ENCODE data around the gene TMPRSS11F.
"Not testable (repeated sequence)": the region's sequence is repeated elsewhere in the genome, so short reads cannot be mapped to it uniquely, and the experiment has no call there.

The TMPRSS11F gene

DNA sequence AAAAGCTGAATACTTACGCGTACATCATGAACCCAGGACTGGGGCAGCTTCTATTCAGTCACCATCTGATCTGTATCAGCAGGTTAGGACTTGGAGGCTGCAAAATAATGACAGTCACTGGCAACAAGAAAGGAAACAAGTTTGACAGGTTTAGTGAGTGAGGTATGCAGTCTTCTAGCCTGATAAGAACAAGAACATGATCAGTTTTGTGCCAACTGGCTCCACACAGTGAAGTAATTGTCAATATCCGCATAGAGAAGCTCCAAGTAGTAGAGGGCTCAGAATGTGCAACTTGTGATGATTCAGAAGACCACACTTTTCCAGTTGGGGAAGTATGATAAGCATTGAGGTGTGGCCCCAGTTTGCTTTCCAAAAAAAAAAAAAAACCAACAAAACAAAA is at the start of gene TMPRSS11F:
TMPRSS11F (minus strand) TSS at position 77 of the 400 bp plus-strand sequence; CDS start at position 28, 49 bp downstream.
- no peak for DNase-seq

DNA sequence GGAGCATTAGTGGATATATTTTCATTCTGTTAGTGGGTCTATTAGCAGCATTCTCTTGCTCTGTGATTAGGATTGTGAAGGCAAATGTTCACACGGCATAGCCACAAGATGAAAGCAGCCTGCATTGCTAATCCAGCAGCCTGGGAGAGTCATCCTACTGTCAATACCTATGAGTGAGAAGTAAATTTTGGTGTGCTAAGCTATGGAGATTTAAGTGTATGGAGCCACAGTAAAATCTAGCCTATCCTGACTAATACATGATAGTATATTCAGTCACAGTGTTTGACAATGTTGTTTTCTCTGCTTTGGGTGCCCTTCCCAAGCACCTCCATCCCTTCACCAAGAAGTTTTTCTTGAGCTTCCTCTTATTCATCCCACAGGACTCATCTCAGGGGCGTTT is 47.2 kb upstream of the TMPRSS11F start:
- DNase-seq = no peak

DNA sequence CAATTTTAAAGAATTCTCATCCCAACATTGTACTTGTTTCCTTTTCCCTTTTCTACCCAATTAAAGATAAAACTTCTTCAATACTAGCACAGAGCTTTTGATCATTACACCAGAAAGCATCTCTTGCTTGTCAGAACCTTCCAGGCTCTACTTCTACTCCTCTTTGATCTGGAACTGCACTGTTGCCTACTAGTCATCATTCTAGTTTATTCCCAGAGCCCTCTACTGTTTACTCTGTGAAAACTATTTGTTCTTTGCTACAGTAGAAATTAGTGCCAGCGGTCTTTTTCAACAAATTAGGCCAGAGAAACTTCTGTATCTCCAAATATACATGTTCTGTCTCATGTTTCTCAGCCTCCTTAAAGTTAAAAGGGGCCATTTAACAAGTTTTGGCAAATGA is 46.8 kb upstream of the TMPRSS11F start:
- no peak for DNase-seq

DNA sequence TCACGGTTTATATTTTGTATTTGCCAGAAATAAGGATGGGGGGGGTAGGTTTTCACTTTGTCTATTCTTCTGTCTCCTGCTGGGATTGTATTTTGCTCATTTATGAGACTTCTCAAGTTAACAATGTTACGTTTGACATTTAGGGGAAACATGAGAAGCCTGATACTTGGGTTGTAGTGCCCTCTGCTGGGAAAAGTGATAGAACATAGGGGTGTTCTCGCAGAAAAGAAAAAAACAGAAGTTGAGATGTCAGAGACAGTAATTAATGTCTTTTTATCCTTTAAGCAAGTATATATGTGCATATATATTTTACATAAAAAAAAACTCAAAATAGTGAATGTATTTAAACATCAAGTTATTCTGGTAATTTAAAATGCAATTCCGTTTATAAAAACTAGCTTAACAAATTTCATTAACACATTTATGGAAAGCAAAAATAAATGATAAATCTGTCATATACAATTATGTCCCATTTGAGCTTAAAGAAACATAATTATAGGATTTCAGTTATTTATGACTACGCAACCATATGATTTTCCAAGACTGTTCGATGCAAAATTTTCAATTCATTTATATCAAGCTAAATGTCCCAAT is 46.0 kb upstream of the TMPRSS11F start:
- DNase-seq = peak; percentile 43

DNA sequence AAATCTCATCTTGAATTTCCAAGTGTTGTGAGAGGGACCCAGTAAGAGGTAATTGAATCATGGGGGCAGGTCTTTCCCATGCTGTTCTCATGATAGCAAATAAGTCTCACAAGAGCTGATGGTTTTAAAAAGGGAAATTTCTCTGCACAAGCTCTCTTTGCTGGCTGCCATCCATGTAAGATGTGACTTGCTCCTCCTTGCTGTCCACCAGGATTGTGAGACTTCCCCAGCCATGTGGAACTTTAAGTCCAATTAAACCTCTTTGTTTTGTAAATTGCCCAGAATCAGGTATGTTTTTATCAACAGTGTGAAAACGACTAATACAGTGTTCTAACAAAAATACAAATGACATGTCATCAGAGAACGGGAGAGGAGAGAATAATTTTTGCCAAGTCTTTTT is 44.7 kb upstream of the TMPRSS11F start:
- DNase-seq = not testable (repeated sequence)

DNA sequence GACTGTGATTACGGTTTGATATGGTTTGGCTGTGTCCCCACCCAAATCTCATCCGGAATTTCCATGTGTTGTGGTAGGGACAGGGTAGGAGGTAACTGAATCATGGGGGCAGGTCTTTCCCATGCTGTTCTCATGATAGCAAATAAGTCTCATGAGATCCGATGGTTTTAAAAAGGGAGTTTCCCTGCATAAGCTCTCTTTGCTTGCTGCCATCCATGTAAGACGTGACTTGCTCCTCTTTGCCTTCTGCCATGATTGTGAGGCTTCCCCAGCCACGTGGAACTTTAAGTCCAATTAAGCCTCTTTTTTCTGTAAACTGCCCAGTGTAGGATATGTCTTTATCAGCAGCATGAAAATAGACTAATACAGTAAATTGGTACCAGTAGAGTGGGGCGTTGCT is 42.5 kb upstream of the TMPRSS11F start:
- DNase-seq = not testable (repeated sequence)

DNA sequence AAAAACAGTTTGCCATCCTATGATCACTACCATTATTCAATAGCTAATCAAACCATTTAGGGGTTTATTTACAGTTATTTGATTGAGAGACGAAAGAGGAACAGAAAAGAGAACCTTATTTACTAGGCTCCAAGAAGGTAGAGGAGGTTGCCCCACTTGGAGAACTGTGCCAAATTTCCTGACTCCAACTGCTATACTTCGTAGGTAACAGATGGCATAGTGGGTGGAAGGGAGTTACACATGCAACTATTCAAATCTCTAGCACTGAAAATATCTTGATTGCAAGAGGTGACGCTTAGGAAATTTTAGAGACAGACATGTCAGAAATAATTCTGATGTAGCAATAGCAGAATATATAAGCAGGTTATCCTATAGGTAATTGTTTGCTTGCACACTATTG is 38.0 kb upstream of the TMPRSS11F start:
- no peak for DNase-seq

DNA sequence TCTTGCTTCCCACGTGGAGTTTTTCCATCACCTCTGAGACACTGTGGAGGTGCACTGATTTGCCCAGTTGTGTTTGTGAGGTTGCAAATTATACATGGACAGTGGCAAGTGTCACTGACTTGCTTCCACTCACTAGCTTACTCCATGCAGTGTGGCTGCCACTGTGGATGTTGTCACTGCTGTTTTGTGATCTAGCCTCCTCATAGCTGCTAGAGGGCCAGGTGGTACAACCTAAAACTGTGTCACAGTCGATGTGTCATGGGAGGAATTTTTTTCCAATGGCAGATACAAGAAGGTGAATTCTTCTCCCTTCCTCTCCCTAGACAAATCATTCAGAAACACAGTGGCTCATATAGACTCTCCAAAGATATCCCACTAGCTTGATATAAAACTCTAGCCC is 37.5 kb upstream of the TMPRSS11F start:
- no peak for DNase-seq

DNA sequence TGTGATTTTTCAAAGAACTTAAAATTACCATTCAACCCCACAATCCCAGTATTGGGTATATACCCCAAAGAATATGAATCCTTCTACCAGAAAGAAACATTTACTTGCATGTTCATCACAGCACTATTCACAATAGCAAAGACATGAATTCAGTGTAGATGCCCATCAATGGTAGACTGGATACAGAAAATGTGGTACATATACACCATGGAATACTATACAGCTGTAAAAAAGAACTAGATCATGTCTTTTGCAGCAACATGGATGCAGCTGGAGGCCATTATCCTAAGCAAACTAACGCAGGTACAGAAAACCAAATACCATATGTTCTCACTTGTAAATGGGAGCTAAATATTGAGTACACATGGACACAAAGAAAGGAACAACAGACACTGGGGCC is 34.1 kb upstream of the TMPRSS11F start:
- no peak for DNase-seq

DNA sequence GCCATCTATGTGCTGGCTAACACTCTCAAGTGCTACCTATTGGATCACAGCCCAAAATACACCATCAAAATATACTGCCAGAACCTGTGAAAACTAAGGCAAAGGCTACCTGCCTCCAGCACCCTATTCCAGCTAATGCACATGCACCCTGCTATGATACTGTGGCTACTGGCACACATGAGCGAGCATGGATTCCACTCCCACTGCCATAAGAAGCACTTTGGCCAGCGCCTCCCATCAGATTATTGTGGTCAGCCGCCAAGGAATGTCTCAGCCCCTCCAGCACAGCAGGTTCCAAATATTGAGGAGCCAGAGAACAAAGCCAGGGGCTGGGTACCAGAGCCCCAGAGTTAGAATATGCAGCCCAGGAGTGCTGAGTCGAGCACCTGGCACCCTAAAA is 32.5 kb upstream of the TMPRSS11F start:
- DNase-seq = no peak

DNA sequence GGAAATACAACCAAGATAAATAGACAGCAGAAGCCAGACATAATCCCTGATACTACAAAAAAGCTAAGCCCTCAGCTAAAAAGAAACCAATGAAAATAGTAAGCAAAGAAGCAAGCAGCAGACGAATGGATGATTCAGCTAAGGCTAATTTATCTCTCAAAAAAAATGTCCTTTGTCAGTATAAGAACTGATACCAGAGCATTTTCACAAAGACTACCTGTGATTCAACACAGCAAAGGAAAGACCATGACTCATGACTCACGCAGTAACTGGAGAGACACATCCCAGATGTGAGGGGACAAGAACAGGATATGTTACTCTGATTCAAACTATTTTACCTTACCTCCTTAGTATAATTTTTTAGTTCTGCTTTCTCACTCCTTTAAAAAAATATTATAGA is 22.7 kb upstream of the TMPRSS11F start:
- no peak for DNase-seq

DNA sequence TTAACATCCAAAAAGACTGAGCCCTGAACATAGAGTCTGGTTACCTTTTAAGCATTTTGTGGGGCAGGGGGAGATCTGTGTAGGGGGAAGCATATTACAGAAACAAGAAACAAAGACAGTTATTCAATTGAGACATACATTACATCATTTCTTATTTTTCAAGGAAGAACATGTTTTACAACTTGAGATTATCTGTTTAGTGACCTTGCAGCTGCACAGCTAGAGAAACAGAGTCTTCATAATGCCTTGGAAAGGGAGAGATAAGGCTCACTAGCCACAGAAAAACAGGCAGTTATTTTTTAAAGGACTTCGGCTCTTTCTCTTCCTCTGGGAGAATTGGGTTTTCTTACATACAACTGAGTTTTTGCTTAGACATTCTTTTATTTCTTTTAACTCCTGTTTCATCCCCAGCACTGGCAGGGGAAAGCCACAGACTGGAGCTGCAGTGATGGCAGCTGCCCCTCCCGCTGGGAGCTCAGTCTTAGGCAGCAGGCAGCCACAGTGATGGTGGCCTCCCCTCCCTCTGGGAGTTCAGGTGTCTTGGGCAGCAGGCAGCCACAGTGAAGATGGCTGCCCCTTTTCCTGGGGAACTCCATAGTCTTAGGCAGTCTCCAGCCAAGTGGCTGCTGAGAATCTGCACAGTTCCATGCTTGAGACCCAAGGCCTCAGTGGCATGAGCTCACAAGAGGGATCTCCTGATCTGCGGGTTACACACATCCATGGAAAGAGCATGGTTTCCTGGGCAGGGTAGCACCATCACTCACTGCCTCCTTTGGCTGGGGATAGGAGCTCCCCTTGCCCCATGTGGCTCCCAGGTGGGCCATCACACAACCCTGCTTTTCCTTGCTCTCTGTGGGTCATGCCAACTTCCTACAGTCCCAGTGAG is 19.4 kb upstream of the TMPRSS11F start:
- DNase-seq = no peak

DNA sequence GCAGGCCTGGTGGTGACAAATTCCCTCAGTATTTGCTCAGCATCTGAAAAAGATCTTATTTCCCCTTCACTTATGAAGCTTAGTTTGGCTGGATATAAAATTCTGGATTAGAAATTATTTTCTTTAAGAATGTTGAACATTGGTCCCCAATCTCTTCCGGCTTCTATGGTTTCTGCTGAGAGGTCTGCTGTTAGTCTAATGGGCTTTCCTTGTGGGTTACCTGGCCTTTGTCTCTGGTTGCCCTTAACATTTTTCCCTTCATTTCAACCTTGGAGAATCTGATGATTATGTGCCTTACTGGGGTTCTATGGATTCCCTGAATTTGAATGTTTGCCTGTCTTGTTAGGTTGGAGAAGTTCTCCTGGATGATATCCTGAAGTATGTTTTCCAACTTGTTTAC is 17.4 kb upstream of the TMPRSS11F start:
- DNase-seq = no peak

DNA sequence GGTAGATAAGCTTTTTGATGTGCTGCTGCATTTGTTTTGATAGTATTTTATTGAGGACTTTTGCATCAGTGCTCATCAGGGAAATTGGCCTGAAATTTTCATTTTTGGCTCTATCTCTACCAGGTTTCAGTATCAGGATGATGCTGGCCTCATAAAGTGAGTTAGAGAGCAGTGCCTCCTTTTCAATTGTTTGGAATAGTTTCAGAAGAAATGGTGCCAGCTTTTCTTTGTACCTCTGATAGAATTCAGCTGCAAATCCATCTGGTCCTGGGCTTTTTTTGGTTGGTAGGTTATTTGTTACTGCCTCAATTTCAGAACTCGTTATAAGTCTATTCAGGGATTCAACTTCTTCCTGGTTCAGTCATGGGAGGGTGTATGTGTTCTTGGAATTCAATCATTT is 15.6 kb upstream of the TMPRSS11F start:
- DNase-seq = no peak

DNA sequence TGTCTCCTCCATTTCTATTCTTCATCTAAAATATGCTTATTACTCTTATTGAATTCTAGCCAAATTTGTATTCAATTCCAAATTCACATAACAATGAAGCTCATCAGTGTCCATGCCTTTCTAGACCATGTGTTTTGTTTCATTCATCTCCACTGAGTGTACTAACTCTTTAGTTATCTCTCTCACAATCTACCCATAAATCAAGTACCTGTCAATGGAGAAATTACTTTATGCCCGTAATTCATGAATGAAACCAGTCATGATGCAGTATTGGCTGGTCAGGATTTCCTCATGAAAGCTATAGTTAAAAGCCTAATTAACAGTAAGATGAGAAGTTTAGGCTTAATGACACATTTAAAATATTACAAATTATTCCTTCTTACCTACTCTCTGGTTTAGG is 12.2 kb upstream of the TMPRSS11F start:
- DNase-seq = no peak

DNA sequence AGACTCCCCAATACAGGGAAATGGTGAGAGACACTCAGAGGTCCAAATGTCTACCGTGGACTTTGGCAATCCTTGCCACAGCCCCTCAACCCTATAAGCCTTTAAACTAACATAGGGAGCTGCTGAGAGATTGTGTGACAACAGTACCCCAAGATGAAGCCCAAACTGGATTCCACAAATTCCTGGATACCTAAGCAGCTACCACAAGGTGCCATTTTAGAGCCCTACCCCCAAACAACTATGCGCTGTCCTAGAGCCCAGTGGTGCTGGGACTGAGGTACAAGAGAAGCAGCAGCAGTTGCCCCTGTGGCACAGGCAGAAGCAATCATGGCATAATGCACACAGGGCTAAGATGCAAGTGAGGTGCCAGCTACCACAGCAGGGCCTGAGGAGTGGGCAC is 2.7 kb upstream of the TMPRSS11F start:
- DNase-seq = no peak

DNA sequence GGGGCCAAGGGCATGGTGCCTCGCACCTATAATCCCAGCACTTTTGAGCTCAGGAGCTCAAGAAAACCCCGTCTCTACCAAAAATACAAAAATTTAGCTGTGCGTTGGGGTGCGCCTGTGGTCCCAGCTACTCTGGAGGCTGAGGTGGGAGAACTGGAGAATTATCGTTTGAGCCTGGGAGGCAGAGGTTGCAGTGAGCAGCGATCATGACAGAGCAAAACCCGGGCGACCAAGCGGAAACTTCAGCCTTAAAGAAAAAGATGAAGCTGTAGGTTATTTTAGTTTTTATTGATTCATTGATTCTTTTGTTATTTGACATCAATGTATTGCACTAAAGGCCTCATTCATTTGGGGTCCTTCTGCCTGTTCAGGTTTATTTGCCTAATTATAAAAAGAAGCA is 5.4 kb downstream of the TMPRSS11F start:
- no peak for DNase-seq

DNA sequence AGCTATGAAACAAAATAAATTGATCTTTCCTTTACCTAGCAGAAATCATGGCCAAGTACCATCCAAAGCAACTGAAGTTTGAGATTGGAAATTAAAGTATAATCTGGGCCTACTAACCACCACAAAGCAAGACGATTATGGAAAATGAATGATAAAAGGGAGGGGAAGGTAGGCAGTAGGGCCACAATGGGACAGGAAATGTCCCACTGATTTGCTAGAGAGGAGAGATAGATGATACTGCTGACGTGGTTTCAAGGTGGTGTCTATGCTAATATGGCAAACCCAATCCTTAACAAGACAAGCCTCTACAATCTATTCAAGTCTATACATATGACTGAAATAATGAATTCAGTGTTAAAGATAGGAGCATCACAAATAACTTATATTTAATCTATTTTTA is 6.1 kb downstream of the TMPRSS11F start:
- no peak for DNase-seq

DNA sequence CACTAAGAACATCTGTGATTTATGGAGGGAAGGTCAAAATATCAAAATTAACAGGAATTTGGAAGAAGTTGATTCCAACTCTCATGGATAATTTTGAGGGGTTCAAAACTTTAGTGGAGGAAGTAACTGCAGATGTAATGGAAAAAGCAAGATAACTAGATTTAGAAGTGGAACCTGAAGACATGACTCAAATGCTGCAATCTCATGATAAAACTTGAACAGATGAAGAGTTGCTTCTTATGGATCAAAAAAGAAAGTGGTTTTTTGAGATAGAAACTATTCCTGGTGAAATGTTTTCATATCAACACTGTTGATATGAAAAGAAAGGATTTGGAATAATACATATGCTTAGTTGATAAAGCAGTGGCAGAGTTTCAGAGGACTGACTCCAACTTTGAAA is 9.7 kb downstream of the TMPRSS11F start:
- no peak for DNase-seq

DNA sequence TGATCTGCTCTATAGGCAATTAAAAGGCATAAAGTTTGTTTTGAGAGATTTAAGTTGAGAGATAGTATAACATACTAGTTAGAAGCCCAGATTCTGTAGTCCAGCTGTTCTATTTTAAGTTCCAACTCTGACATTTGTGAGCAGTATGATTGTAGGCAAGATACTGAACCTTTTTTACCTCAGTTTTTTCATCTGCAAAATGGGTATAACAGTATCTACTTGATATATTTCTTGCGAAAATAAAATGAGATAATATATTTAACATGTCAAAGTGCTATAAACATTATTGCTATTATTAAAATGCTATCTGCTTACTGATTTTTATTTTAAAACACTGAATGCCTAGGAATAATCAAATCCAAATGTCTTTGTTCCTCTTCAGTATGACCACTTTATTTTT is 19.2 kb downstream of the TMPRSS11F start:
- no peak for DNase-seq

DNA sequence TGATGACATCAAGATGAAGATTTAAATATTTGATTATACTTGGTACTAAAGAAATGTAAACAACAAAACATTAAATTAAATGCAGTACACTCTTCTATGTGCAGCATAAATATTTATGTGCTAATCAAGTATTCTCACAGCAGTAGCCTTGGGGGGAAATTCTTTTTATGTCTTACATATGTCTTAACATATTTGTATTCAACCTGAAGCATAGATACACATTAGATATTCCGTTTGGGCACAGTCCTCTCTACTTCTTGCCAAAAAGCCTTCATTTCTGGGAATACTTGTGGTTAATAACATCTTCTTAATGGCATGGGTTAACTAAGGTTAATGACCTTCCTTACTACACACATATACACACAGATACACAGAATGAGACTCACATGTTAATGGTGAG is 19.8 kb downstream of the TMPRSS11F start:
- DNase-seq = no peak

DNA sequence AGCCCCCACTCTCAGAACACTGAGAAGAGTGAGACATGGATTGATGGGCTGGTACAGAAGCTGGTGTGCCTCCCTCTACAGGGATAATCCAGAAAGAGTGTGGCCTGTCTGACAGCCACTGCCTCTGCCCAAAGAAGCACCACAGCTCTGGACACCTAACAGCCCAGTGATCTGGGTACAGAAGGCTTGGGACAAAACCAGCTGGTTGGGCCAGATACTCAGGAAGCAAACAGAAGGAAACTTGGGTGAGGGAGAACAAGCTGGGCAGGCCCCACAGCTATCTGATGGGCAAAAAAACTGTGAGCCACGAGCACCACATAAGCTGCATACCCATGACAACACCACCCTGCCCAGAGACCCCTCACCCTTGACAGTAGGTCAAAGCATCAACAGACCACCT is 46.9 kb downstream of the TMPRSS11F start:
- no peak for DNase-seq

DNA sequence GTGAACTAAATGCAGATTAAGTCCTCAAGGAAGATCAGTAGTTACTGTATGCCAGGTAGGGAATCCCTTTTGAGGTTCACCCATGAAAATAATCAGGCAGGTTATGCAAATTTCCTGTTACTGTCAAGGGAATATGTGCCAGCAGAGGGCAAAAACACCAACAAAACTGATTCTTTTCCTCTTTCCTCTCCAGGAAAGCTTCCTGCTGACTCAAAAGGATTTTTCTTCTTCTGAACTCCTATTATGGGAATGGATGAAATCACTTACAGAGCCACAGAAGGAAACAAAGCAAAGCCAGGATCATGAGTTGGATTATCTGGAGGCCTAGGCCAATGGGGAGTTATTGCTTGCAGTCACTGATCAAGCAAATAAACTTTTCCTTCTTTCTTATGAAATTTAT is 49.7 kb downstream of the TMPRSS11F start:
- DNase-seq = no peak

DNA sequence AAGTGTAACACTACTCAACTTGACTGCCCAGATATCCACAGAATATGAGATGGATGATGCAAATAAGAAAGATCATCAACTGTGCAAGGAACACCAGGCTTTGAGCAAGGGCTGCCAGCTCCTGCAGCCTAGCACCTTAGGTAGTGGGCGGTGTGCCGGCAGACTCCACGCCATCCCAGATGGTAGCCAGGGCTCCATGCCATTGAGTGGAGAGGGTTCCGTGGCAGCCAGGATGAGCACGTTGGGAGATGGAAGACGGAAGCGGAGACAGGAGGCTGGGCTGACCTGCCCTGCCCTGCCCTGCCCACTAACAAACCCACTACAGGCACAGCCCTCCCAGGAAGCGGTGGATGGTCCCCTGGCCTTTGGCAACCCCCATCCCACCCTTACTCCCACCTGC is 51.9 kb downstream of the TMPRSS11F start:
- DNase-seq = no peak

DNA sequence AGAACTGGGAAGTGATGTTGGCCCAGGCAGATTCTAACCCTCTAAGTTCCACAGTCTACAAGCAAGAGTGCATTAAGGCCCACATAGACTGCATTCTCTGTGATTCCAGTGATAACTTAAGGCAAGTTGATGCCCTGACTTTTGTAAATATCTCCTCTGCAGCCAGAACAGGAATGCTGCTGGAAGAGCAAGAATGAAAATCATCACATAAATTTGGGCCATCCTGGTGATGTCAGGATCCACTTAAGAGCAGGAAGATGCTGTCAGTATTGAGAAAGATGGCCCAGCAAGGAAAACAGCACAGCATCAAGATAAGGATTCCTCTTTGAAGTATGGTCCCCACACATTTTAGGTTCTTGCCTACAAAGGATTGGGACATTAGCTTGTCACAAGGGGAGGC is 52.4 kb downstream of the TMPRSS11F start:
- DNase-seq = no peak
